GM19099 (cell line): ENCODE measurements around the gene CAPN15.

Experiments
- POLR2A ChIP-seq: IDR thresholded peaks from 3 replicates; pipeline ENCODE4 v1.6.1; 2011; ENCODE audit warnings: low read depth; ENCODE audit not compliant: insufficient read length; ENCODE audit errors: extremely low read depth

Gene CAPN15

GRCh38 chr16:549544-550263 lies 22.2 kb downstream of the CAPN15 start:
- no peak for TF ChIP-seq POLR2A

DNA sequence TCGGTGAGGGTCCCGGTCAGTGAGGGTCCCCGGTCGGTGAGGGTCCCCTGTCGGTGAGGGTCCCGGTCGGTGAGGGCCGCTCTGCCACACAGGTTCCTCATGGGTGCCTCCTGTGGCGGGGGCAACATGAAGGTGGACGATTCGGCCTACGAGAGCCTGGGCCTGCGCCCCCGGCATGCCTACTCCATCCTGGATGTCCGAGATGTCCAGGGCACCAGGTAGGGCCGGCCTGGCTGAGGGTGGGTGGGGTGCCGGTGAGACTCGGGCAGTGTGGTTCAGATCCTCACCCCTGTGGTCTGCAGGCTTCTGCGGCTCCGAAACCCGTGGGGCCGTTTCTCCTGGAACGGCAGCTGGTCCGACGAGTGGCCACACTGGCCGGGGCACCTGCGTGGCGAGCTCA lies 23.7 kb downstream of the CAPN15 start:
- TF ChIP-seq POLR2A, result no peak

- no peak for TF ChIP-seq POLR2A
Observed at GRCh38 chr16:552171-552570, 24.7 kb downstream of the CAPN15 start.

- TF ChIP-seq POLR2A, result no peak
Observed at GRCh38 chr16:553601-554296, 26.2 kb downstream of the CAPN15 start.

GRCh38 chr16:554297-554621 lies 26.7 kb downstream of the CAPN15 start:
- TF ChIP-seq POLR2A, result no peak

GRCh38 chr16:554640-555365 lies 27.3 kb downstream of the CAPN15 start:
- TF ChIP-seq POLR2A, result no peak

GRCh38 chr16:555528-556473 lies 28.3 kb downstream of the CAPN15 start:
- no peak for TF ChIP-seq POLR2A

DNA sequence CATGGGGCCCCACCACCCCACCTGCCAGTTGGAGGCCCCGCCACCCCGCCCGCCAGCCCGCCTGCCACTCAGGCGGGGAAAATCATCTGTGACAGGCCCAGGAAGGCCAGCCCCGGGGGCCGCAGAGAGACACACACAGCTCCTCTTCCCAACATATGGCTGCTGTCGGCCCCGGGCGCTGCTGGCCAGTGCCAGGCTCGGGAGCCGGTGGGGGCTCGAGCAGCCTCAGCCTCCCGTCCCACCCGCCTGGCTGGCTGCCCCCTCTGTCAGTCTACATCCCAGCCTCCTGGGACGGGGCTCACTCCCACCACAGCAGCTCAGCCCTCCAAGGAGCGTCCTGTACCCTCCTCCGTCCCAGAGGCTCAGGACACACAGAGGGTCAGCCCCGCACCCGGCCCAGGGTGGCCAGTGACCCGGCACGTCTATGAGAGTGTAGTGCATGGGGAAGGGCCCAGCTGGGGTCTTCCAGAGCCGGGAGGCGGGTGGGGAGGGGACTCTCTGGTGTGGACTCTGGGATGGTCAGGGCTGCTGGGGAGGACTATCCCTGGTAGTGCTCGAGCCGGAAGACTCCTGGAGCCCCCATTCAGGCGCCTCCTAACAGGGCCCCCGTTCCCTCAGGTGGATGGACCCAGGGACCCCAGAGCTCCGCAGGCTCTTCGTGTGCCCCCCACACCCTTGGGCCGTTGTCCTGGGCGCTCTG lies 29.1 kb downstream of the CAPN15 start:
- no peak for TF ChIP-seq POLR2A

DNA sequence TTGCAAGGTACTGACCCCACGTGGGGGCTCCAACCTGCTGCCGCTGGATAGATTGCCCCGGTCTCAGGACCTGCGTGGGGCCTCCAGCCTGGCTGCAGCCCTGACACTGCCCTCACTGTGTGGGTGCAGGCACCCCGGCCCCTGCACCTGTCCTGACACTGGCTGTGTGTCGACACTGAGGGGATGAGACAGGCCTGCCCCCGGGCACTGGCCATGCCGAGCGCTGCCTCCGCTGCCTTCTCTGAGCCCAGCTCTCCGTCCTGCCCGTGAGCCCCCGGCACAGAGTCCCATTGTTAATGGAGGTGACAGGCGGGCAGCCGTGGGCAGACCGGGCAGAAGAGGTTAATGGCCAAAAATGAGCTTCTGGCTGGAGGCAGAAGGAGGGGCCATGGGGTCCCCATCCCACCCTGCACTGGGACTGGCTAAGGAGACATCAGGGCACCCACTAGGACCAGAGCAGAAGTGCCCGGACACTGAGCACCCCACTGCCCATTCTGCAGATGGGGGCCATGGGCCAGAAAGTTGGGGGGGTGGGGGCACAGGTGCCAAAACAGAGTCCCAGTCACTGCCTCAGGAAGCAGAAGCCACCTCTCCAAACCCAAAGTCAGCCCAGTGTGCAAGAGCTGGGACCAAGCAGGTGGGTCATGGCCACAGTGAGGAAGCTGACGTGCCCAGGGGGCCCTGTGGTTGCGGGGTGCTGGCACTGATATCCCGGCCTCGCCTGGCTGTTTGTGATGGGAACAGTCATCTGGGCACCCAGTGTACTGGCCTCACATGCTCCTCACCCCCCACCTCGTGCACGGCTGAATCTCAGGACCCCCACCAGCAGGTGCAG lies 30.2 kb downstream of the CAPN15 start:
- TF ChIP-seq POLR2A, result no peak

- TF ChIP-seq POLR2A, result no peak
Observed at GRCh38 chr16:558298-559020, 30.9 kb downstream of the CAPN15 start.

- TF ChIP-seq POLR2A, result no peak
Observed at GRCh38 chr16:559021-559380, 31.5 kb downstream of the CAPN15 start.

GRCh38 chr16:559411-560203 lies 32.1 kb downstream of the CAPN15 start:
- no peak for TF ChIP-seq POLR2A
